HFFc6 (cell line): ENCODE measurements around the gene ZDHHC13. TPM values are rescaled to one million over a fixed set of nuclear protein-coding genes. Genes with fewer than 3 reads are reported as not detected.

ENCODE experiments used
- DNase-seq: peaks from one replicate; pipeline ENCODE4 v3.0.0-alpha.2; 2018
- H3K27ac Mint-ChIP-seq: 2 replicates; pipeline ENCODE4 v1.8.0; 2020; ENCODE audit warnings: mild to moderate bottlenecking, mixed read lengths
- H3K27me3 Mint-ChIP-seq: 2 replicates; pipeline ENCODE4 v1.8.0; 2021; ENCODE audit warnings: mild to moderate bottlenecking, moderate library complexity, mixed read lengths; ENCODE audit not compliant: insufficient read depth
- H3K36me3 Mint-ChIP-seq: 2 replicates; pipeline ENCODE4 v1.8.0; 2021; ENCODE audit warnings: low read depth, mixed read lengths
- H3K4me1 Mint-ChIP-seq: 2 replicates; pipeline ENCODE4 v1.8.0; 2020; ENCODE audit warnings: low read depth, mixed read lengths
- H3K4me3 Mint-ChIP-seq: 2 replicates; pipeline ENCODE4 v1.8.0; 2020; ENCODE audit warnings: mild to moderate bottlenecking, moderate library complexity, mixed read lengths
- H3K9me3 Mint-ChIP-seq: 2 replicates; pipeline ENCODE4 v1.8.0; 2020; ENCODE audit warnings: mild to moderate bottlenecking, mixed read lengths
- total RNA-seq, 6 experiments: library from RNA; stranded (reverse); fragmentation: NEBNext Ultra II Directional; extraction: Animal tissue kit (Norgen Biotek cat#: 25700); gene quantifications; 2 replicates in 1 of 6; 3 replicates in 5 of 6; pipeline ENCODE4 v1.2.3, GENCODE V29; 2021
- TF ChIP-seq, protein P1 (sequence below): fragments of 200-600 bp; sonication (generic); IDR thresholded peaks from 2 replicates; pipeline ENCODE4 v1.5.0; 2021; ENCODE audit warnings: antibody characterized with exemption, mild to moderate bottlenecking

Gene ZDHHC13
- total RNA-seq, 6 experiments from 2014 or later = 9.9 to 15.7 (median 11.2) TPM

DNA sequence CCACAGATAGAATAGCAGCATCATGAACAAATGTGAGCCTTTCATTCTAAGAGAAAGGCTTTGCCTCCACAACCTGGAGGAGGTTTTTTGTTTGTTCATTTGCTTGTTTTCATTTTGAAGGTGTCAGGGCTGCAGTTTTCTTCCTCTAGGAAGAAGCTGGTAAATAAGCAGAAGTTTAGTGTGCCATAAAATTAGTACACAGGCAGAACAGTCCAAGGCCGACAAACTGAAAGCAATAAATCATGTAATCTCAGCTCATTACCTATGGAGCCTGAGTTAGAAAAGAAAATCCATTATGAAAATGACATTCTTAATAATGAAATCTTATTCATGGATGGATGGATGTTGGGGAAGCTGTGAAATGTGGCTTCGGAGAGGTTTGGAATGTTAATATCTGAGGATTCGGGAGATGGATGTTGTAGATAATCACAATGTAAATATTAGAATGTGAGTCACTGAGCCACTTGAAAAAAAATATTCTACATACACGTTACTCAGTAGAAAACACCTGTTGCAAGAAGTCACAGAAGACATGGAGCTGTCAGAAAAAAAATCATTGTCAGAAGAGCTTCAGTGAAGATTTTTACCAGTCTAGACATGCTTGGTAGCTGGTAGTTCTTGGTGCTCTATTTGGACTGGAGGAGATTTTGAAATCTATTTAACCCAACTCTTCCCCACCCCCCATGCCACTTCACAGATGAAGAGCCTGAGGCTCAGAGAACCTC, 15.0 kb upstream of the ZDHHC13 start:
- H3K27me3 Mint-ChIP-seq = peaks cover 49% of the 10 kb centered on the region

DNA sequence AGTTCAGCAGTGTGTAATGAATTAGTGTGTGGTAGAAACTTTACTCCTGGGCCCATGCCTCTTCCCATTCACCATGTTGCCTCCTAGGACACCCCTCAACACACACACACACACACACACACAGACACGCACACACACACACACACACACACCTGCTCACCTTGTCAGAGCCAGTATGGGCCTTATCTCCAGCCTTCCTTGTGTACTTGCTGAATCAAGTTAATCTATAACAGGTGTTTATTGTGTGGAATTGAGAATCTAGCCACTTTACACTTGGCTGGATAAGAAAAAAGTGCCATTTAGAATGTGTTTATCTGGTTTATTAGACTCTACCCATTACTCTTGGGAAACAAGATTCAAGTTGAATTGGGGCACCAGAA, 14.5 kb upstream of the ZDHHC13 start:
- Mint-ChIP-seq H3K4me3 (no peak overlapping the region), H3K36me3 (peaks cover 11% of the 10 kb centered on the region), H3K9me3 (peaks cover 10% of the 10 kb centered on the region; the same call in 1 of the 2 replicates), H3K27me3 (peaks cover 44% of the 10 kb centered on the region), H3K27ac (no peak overlapping the region), H3K4me1 (peaks cover 13% of the 10 kb centered on the region)
- TF ChIP-seq, protein P1, sequence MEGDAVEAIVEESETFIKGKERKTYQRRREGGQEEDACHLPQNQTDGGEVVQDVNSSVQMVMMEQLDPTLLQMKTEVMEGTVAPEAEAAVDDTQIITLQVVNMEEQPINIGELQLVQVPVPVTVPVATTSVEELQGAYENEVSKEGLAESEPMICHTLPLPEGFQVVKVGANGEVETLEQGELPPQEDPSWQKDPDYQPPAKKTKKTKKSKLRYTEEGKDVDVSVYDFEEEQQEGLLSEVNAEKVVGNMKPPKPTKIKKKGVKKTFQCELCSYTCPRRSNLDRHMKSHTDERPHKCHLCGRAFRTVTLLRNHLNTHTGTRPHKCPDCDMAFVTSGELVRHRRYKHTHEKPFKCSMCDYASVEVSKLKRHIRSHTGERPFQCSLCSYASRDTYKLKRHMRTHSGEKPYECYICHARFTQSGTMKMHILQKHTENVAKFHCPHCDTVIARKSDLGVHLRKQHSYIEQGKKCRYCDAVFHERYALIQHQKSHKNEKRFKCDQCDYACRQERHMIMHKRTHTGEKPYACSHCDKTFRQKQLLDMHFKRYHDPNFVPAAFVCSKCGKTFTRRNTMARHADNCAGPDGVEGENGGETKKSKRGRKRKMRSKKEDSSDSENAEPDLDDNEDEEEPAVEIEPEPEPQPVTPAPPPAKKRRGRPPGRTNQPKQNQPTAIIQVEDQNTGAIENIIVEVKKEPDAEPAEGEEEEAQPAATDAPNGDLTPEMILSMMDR = no peak
- DNase-seq = no peak

More for the DNA sequence above, 15.0 kb upstream of the ZDHHC13 start:
- Mint-ChIP-seq H3K27ac (no peak overlapping the region), H3K4me3 (no peak overlapping the region), H3K9me3 (peaks cover 10% of the 10 kb centered on the region; the same call in 1 of the 2 replicates), H3K4me1 (peaks cover 8% of the 10 kb centered on the region), H3K36me3 (peaks cover 11% of the 10 kb centered on the region)
- DNase-seq = no peak
- TF ChIP-seq, protein P1 = no peak

DNA sequence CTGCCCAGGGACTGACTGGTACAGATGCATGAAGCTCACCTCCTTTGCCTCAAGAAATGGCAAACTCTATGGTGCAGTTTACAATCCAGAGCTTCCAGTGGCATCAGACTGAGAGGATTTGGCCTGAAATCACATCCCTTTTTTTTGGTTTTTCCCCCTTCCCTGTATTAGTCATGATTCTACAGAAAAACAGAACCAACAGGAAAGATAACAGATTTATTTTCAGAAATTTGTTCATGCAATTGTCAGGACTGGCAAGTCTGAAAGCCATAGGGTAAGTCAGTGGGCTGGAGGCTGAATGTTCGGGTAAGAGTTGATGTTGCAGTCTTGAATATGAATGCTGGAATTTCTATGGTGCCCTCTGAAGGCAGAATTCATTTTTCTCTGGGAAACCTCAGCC, 12.0 kb upstream of the ZDHHC13 start:
- DNase-seq = no peak

DNA sequence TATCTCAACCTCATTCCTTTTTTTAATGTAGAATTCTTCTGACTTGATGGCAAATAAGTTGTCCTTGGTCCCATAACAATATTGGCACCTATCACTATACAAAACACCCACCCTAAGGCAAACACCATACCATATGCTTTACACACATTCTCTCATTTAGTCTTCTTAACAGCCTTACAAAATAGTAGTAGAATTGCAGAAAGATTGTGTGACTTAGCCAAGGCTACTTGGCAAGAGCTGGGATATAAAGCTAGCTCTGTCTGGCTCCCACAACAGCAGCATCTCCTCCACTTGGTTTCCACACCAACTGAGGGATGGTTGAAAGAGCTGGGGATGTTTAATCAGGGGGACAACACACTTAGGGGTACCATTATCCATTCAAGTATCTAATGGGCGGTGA, 9.8 kb upstream of the ZDHHC13 start:
- no peaks in the 10 kb centered on the region for H3K9me3 Mint-ChIP-seq
- TF ChIP-seq, protein P1 = no peak
- no peak for DNase-seq
- H3K36me3 Mint-ChIP-seq = no peaks in the 10 kb centered on the region
- peaks cover 29% of the 10 kb centered on the region for H3K27me3 Mint-ChIP-seq
- no peak overlapping the region for H3K4me3 Mint-ChIP-seq
- no peak overlapping the region for H3K27ac Mint-ChIP-seq
- peaks cover 15% of the 10 kb centered on the region for H3K4me1 Mint-ChIP-seq

More for the DNA sequence above, 12.0 kb upstream of the ZDHHC13 start:
- peaks cover 10% of the 10 kb centered on the region; the same call in 1 of the 2 replicates for H3K9me3 Mint-ChIP-seq
- peaks cover 11% of the 10 kb centered on the region for H3K36me3 Mint-ChIP-seq
- TF ChIP-seq, protein P1 = no peak
- H3K27ac Mint-ChIP-seq = no peak overlapping the region
- peaks cover 39% of the 10 kb centered on the region for H3K27me3 Mint-ChIP-seq
- H3K4me3 Mint-ChIP-seq = no peak overlapping the region
- peaks cover 20% of the 10 kb centered on the region for H3K4me1 Mint-ChIP-seq

DNA sequence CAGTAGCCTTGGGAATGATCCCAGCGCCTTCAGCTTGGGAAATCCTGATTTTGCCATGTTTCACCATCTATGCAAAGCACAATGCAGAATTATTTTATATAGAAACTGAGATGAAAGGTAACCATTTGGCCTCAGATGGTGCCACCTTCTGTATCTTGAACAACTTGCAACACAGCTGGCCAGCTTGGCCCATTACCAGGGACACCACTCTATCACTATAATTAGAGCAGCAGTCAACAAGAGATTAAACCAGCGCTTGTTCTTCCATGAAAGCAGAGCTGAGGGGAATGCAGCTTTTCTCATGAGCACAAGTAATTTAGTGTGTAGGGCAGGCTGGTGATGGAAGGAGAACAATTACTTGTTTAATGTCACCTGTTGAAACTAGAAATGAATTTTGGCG, 6.7 kb upstream of the ZDHHC13 start:
- TF ChIP-seq, protein P1 = no peak
- Mint-ChIP-seq H3K4me1 (peaks cover 12% of the 10 kb centered on the region; the same call in 1 of the 2 replicates), H3K9me3 (no peaks in the 10 kb centered on the region), H3K27ac (no peak overlapping the region), H3K36me3 (no peaks in the 10 kb centered on the region), H3K27me3 (peaks cover 16% of the 10 kb centered on the region), H3K4me3 (no peak overlapping the region)
- DNase-seq = no peak
